Activated naive CD4-positive, alpha-beta T cell treated with anti-CD3 and anti-CD28 coated beads, Interleukin-2, amount 50 U/mL, for 24 hours (primary cell): ENCODE data around the gene SKI.

Experiments
- H3K27ac Mint-ChIP-seq: one replicate; pipeline ENCODE4 v1.8.0; 2021; ENCODE audit warnings: mild to moderate bottlenecking, mixed read lengths
- H3K27me3 Mint-ChIP-seq: one replicate; pipeline ENCODE4 v1.8.0; 2021; ENCODE audit warnings: mixed read lengths
- H3K36me3 Mint-ChIP-seq: one replicate; pipeline ENCODE4 v1.8.0; 2021; ENCODE audit warnings: mixed read lengths
- H3K4me1 Mint-ChIP-seq: one replicate; pipeline ENCODE4 v1.8.0; 2021; ENCODE audit warnings: mixed read lengths
- H3K4me3 Mint-ChIP-seq: one replicate; pipeline ENCODE4 v1.8.0; 2021; ENCODE audit warnings: mild to moderate bottlenecking, mixed read lengths
- H3K9me3 Mint-ChIP-seq: one replicate; pipeline ENCODE4 v1.8.0; 2021; ENCODE audit warnings: mixed read lengths

SKI gene

GRCh38 chr1:2266301-2266975 lies 38.3 kb downstream of the SKI start:
- Mint-ChIP-seq H3K4me3 (peak overlapping the region; percentile 33), H3K9me3 (no peaks in the 10 kb centered on the region), H3K36me3 (no peaks in the 10 kb centered on the region), H3K27ac (peak overlapping the region; percentile 60), H3K27me3 (no peaks in the 10 kb centered on the region), H3K4me1 (peaks cover 67% of the 10 kb centered on the region)

- Mint-ChIP-seq H3K4me3 (peak overlapping the region; percentile 16), H3K9me3 (no peaks in the 10 kb centered on the region), H3K27me3 (no peaks in the 10 kb centered on the region), H3K4me1 (peaks cover 63% of the 10 kb centered on the region), H3K36me3 (no peaks in the 10 kb centered on the region), H3K27ac (no peak overlapping the region)
Measured at GRCh38 chr1:2267051-2267830, 39.1 kb downstream of the SKI start.

DNA sequence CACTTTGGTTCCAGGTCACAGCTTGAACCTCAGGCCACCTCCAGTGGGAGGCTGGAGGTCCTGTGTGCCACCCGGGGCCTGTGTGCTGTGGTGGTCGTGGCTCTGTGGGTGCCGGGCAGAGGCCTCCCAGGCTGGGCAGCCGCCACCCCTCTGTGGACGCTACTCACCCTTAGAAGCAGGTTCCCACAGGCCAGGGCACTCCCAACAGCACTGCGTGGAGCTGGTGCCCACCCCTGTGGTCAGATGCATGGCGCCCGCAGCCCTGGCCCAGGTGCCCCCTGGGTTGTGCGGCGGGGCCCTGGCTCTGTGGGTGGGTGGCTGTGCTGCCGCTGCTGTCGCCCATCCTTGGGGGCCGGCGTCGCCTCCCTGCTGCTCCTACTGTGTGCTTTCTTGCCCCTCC lies 39.7 kb downstream of the SKI start:
- Mint-ChIP-seq H3K27me3 (no peaks in the 10 kb centered on the region), H3K9me3 (no peaks in the 10 kb centered on the region), H3K27ac (no peak overlapping the region), H3K4me1 (peaks cover 58% of the 10 kb centered on the region), H3K4me3 (no peak overlapping the region), H3K36me3 (no peaks in the 10 kb centered on the region)

DNA sequence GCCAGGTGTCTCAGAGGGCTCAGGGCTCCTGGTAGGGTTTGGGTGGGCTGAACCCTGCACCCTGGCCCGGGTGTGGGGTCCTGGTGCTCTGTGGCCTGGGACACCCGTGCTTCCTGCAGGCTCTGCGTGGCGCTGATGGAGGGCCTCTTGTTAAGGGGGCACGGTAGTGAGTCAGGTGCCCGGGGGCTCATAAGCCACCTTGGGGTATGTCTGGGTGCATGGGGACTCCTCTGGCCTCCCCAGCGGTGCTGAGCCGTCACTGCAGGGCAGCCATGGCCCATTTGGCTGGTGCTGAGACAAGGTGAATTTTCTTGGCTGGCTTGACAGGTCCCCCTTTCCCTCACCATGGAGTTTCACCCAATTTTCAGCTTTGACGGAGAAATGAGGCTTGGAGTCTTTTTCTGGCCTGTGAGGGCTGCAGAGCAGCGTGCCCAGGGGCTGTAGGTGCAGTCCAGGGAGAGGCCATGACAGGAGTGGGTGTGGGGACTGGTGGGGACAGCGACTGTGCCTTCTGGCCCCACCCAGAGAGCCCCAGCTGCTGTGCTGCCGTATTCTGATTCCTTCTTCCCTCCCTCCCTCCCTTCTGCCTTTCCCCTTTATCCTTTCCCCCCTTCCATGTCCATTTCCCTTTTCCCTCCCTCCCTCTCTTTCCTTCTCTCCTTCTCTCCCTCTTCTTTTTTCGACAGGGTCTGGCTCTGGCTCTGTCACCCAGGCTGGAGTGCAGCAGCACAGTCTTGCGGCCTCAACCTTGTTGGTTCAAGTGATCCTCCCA lies 40.4 kb downstream of the SKI start:
- H3K27ac Mint-ChIP-seq = no peak overlapping the region
- peaks cover 60% of the 10 kb centered on the region for H3K4me1 Mint-ChIP-seq
- no peak overlapping the region for H3K4me3 Mint-ChIP-seq

DNA sequence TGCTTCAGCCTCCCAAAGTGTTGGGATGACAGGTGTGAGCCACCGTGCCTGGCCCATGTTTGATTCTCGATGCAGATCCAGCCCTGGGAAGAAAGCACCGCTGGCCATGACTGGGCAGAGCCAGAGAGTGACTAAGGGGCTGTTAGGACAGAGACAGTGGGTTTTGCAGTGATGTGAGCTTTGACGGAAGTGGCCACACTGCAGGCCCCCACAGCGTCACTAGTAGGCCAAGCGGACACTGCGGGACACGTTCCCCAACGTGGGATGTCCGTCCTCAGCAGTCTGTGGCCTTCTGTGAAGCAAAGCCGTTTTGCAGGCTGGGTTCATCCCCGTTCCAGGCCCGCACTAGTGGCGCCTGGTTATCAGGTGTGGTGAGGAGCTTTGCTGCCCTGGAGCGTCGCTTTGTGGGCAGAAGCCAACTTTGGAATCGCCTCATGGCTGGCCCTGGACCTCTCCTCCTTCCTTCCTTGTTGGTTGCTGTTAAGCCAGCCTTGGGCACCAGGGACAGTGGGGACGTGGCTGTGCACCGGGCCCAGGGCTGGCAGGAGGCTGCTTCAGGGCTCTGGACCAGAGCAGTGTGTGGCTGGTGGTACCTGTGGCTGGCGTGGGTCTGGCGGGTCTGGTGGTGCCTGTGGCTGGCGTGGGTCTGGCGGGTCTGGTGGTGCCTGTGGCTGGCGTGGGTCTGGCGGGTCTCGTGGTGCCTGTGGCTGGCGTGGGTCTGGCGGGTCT lies 41.2 kb downstream of the SKI start:
- Mint-ChIP-seq H3K4me1 (peaks cover 59% of the 10 kb centered on the region), H3K9me3 (no peaks in the 10 kb centered on the region), H3K4me3 (peak overlapping the region; percentile 15), H3K27me3 (no peaks in the 10 kb centered on the region), H3K27ac (peak overlapping the region; percentile 35), H3K36me3 (no peaks in the 10 kb centered on the region)

More for the DNA sequence above, 40.4 kb downstream of the SKI start:
- Mint-ChIP-seq H3K27me3 (no peaks in the 10 kb centered on the region), H3K9me3 (no peaks in the 10 kb centered on the region), H3K36me3 (no peaks in the 10 kb centered on the region)

- Mint-ChIP-seq H3K27ac (no peak overlapping the region), H3K9me3 (no peaks in the 10 kb centered on the region), H3K4me3 (no peak overlapping the region), H3K36me3 (no peaks in the 10 kb centered on the region), H3K27me3 (no peaks in the 10 kb centered on the region), H3K4me1 (peaks cover 55% of the 10 kb centered on the region)
Measured at GRCh38 chr1:2269922-2270259, 41.8 kb downstream of the SKI start.

GRCh38 chr1:2270260-2271100 lies 42.4 kb downstream of the SKI start:
- H3K4me3 Mint-ChIP-seq = no peak overlapping the region
- H3K4me1 Mint-ChIP-seq = peaks cover 55% of the 10 kb centered on the region
- H3K27ac Mint-ChIP-seq = no peak overlapping the region
- H3K9me3 Mint-ChIP-seq = no peaks in the 10 kb centered on the region
- no peaks in the 10 kb centered on the region for H3K36me3 Mint-ChIP-seq
- H3K27me3 Mint-ChIP-seq = no peaks in the 10 kb centered on the region

DNA sequence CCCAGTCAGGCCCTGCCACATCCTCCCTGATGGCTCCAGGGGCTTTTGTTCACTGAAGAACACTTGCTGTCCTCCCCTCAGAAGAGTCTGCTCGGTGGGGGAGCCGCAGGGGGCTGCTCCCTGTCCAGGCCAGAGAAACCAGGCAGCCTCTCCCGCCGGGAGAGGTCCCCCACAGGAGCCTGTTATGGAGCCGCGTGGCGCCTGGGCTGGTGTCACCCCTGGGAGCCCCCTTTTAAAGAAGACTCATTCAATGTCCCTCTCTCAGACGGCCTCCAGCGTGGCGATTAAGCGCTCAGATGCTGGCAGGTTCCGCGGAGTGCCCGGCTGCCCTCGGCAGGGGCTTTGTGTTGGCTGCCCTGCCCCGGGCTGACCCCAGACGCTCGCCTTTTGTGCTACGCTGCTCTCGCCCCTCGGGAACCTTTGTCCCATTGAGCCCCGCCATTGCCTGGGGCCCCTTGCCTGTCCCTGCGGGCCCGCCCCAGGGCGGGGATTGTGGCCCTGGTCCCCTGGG lies 43.1 kb downstream of the SKI start:
- Mint-ChIP-seq H3K4me1 (peaks cover 55% of the 10 kb centered on the region), H3K4me3 (no peak overlapping the region), H3K27me3 (no peaks in the 10 kb centered on the region)

DNA sequence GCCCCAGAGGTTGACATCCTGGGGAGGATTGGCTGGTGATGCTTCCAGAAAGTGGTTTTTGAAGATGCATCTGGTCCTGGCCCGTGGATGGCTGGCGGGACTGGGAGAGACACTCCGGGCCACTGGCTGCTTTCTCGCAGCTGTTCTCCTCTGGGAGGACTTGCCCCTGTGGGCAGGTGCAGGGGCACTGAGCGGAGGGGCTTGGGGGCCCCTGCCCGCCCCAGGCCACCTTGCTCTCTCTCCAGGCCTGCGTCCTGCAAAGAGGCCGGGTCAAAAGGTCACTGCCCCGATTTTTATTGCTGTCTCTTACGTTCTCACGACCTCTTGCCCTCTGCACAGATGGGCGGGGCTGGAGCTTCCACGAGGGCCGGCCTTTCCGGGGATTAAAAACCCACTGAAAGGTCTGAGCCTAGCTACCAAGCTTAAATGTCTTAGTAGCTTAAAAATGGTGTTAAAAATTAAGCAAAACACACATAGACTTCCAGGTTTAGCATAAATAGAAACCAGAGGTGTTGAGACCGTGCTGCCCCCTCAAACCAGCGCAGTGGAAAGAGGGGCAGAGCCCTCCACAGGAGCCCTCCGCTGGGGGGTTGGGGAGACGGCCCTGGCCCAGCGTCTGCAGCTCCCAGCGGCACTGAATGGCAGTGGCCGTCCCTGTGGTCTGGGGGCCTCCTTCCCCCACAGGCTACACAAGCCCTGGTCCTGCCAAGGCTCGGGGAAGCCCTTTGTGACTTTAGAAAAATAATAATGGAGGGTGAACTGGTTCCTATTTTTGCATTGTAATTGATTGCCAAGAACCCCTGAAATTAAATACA lies 43.9 kb downstream of the SKI start:
- Mint-ChIP-seq H3K36me3 (no peaks in the 10 kb centered on the region), H3K4me3 (no peak overlapping the region), H3K27ac (peak overlapping the region; percentile 68), H3K27me3 (no peaks in the 10 kb centered on the region), H3K4me1 (peaks cover 55% of the 10 kb centered on the region), H3K9me3 (no peaks in the 10 kb centered on the region)

More for the DNA sequence above, 43.1 kb downstream of the SKI start:
- no peaks in the 10 kb centered on the region for H3K36me3 Mint-ChIP-seq
- H3K9me3 Mint-ChIP-seq = no peaks in the 10 kb centered on the region
- no peak overlapping the region for H3K27ac Mint-ChIP-seq

DNA sequence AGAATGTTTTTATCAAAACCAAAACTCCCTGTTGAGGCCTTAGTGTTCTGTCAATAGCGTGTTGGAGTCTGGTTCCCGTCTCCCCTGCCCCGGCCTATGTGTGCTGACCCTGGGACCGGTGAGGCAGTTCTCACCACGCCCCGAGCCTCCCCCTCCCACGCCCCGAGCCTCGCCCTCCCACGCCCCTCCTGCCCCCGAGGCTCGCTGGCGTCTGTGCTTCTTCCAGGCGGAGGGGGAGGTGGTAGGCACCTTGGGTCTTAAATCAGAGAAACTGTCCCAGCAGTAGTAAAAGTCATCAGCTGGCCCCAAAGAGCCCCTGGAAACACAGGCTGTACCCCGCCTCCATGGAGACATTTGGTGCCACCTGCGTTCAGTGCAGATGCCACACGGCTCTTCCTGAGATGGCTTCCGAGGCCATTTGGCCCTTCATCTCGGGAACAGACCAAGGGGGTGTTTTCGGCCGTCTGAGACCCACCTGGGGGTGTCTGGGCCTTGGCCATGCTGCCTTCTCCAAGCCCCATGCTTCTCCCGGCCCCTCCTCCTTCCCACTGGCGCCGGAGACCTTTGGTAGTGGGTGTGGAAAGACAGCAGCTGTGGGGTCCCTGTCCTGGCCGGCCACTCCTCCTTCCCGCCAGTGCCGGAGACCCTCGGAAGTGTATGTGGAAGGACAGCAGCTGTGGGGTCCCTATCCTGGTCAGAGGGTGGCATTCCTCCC lies 44.7 kb downstream of the SKI start:
- Mint-ChIP-seq H3K27me3 (no peaks in the 10 kb centered on the region), H3K27ac (peak overlapping the region; percentile 17), H3K4me1 (peaks cover 61% of the 10 kb centered on the region), H3K36me3 (no peaks in the 10 kb centered on the region), H3K9me3 (no peaks in the 10 kb centered on the region), H3K4me3 (no peak overlapping the region)

DNA sequence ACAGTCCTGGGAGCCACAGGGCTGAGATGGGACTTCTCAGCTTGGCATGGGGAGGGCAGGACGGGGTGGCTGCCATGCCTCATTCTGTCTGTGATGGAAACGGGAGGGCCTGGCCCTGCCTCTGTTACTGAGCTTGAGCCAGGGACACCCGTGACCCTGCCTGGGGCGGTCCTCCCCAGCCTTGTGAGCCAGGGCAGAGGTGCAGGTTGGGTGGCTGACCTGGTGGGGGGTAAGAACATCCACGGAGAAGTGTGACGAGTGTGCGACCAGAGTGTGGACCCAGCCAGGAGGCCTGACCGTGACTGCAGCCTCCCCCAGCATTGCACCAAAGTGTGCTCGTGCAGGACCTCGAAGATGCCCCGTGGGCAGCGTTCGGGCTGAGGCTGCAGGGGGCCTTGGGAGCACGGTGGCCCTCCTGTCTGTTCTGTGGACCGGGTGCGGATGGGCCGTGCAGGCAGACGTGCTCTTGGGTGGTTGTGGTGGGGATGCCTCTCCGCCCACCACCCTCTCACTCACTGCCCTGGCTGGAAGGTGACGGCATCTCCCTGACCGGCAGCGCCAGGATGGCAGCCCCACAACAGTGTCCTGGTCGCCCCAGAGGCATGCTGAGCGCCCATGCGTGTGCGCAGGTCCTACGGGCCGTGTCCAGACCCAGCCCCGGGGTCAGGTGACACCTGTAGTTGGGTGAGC lies 45.4 kb downstream of the SKI start:
- H3K4me3 Mint-ChIP-seq = no peak overlapping the region

GRCh38 chr1:2274231-2274928 lies 46.3 kb downstream of the SKI start:
- Mint-ChIP-seq H3K4me3 (no peak overlapping the region), H3K27ac (no peak overlapping the region), H3K9me3 (no peaks in the 10 kb centered on the region), H3K36me3 (no peaks in the 10 kb centered on the region), H3K27me3 (no peaks in the 10 kb centered on the region), H3K4me1 (peaks cover 50% of the 10 kb centered on the region)

More for the DNA sequence above, 45.4 kb downstream of the SKI start:
- Mint-ChIP-seq H3K9me3 (no peaks in the 10 kb centered on the region), H3K27ac (peak overlapping the region; percentile 17), H3K4me1 (peaks cover 58% of the 10 kb centered on the region), H3K36me3 (no peaks in the 10 kb centered on the region), H3K27me3 (no peaks in the 10 kb centered on the region)
